GM23338 (cell line): Measurements from ENCODE around the gene RRP1. TPM values are rescaled to one million over a fixed set of nuclear protein-coding genes. Genes with fewer than 3 reads are reported as not detected.

Experiments
- ATAC-seq: fragments of 200-7000 bp; cut with Tn5 transposase; 3 replicates; pipeline ENCODE4 v1.9.1; 2020
- DNase-seq: peaks from one replicate; pipeline ENCODE4 v3.0.0-alpha.2; 2015; ENCODE audit warnings: low spot score
- H2AFZ ChIP-seq: fragments of 200-600 bp; sonication (generic); 2 replicates; pipeline ENCODE4 v1.8.0; 2016; ENCODE audit warnings: antibody characterized with exemption, mild to moderate bottlenecking, moderate library complexity
- H3F3A ChIP-seq: fragments of 200-600 bp; sonication (generic); replicated peaks from 2 replicates; pipeline ENCODE4 v1.8.0; 2017; ENCODE audit warnings: antibody characterized with exemption, mixed run types, low read depth
- H3K27ac ChIP-seq: fragments of 200-600 bp; sonication (generic); 2 replicates; pipeline ENCODE4 v1.6.1; 2016; ENCODE audit warnings: low read depth
- H3K27me3 ChIP-seq: fragments of 200-600 bp; sonication (generic); 2 replicates; pipeline ENCODE4 v1.8.0; 2016; ENCODE audit warnings: mild to moderate bottlenecking, mixed run types, moderate library complexity; ENCODE audit not compliant: insufficient read depth
- H3K36me3 ChIP-seq: fragments of 200-600 bp; sonication (generic); 2 replicates; pipeline ENCODE4 v1.8.0; 2016; ENCODE audit warnings: mild to moderate bottlenecking; ENCODE audit not compliant: insufficient read depth
- H3K4me1 ChIP-seq: fragments of 200-600 bp; sonication (generic); 2 replicates; pipeline ENCODE4 v1.8.0; 2016; ENCODE audit warnings: mild to moderate bottlenecking, moderate library complexity; ENCODE audit not compliant: insufficient read depth
- H3K4me2 ChIP-seq: fragments of 200-600 bp; sonication (generic); 2 replicates; pipeline ENCODE4 v1.7.1; 2017; ENCODE audit warnings: mixed run types
- H3K4me3 ChIP-seq: fragments of 200-600 bp; sonication (generic); 2 replicates; pipeline ENCODE4 v1.6.1; 2016; ENCODE audit warnings: mixed run types
- H3K79me2 ChIP-seq: fragments of 200-600 bp; sonication (generic); replicated peaks from 2 replicates; pipeline ENCODE4 v1.8.0; 2017; ENCODE audit warnings: mild to moderate bottlenecking; ENCODE audit not compliant: insufficient read depth
- H3K9me2 ChIP-seq: fragments of 200-600 bp; sonication (generic); 2 replicates; pipeline ENCODE4 v1.8.0; 2017; ENCODE audit not compliant: insufficient read depth
- H4K20me1 ChIP-seq: fragments of 200-600 bp; sonication (generic); replicated peaks from 2 replicates; pipeline ENCODE4 v1.8.0; 2017; ENCODE audit warnings: mild to moderate bottlenecking; ENCODE audit not compliant: insufficient read depth
- H3K27ac Mint-ChIP-seq: 2 replicates; pipeline ENCODE4 v1.8.0; 2020; ENCODE audit warnings: inconsistent platforms, mild to moderate bottlenecking, moderate library complexity, mixed read lengths
- H3K27me3 Mint-ChIP-seq: 3 replicates; pipeline ENCODE4 v1.8.0; 2022; ENCODE audit warnings: low read depth, mild to moderate bottlenecking, moderate library complexity, mixed read lengths, inconsistent platforms; ENCODE audit not compliant: insufficient read depth, poor library complexity
- H3K36me3 Mint-ChIP-seq: 3 replicates; pipeline ENCODE4 v1.8.0; 2021; ENCODE audit warnings: low read depth, mild to moderate bottlenecking, inconsistent platforms, moderate library complexity, mixed read lengths
- H3K4me1 Mint-ChIP-seq: 3 replicates; pipeline ENCODE4 v1.8.0; 2020; ENCODE audit warnings: mild to moderate bottlenecking, inconsistent platforms, mixed read lengths
- H3K4me3 Mint-ChIP-seq: 3 replicates; pipeline ENCODE4 v1.8.0; 2021; ENCODE audit warnings: moderate library complexity, mild to moderate bottlenecking, inconsistent platforms, mixed read lengths
- H3K9me3 Mint-ChIP-seq: 3 replicates; pipeline ENCODE4 v1.8.0; 2020; ENCODE audit warnings: moderate library complexity, mild to moderate bottlenecking, inconsistent platforms, mixed read lengths
- CREB1 ChIP-seq: fragments of 250-450 bp; sonication (Bioruptor Pico); IDR thresholded peaks from 2 replicates; pipeline ENCODE4 v1.5.0; 2020; ENCODE audit warnings: low read depth, mild to moderate bottlenecking, moderate library complexity
- CTCF ChIP-seq, 2 experiments: fragments of 200-600 bp in 1 of 2; sonication (generic) in 1 of 2; conservative IDR thresholded peaks; 2 replicates each; pipeline versions ENCODE4 v1.5.1 to v1.6.1; 2016 to 2017; ENCODE audit warnings: antibody characterized with exemption in 2 of 2, low read depth in 2 of 2, mild to moderate bottlenecking in 2 of 2, moderate library complexity in 1 of 2
- ETS1 ChIP-seq: IDR thresholded peaks from 2 replicates; pipeline ENCODE4 v1.6.1; 2016; ENCODE audit warnings: antibody characterized with exemption
- EZH2 ChIP-seq: fragments of 200-600 bp; sonication (generic); IDR thresholded peaks from one replicate; pipeline ENCODE4 v1.8.0; 2017; ENCODE audit warnings: antibody characterized with exemption, mild to moderate bottlenecking, low read depth; ENCODE audit not compliant: unreplicated experiment
- EZH2phosphoT487 ChIP-seq: fragments of 200-600 bp; sonication (generic); IDR thresholded peaks from one replicate; pipeline ENCODE4 v1.8.1; 2018; ENCODE audit warnings: antibody characterized with exemption; ENCODE audit not compliant: unreplicated experiment
- JUNB ChIP-seq: IDR thresholded peaks from one replicate; pipeline ENCODE4 v1.6.1; 2016; ENCODE audit warnings: antibody characterized with exemption; ENCODE audit not compliant: unreplicated experiment
- NANOG ChIP-seq: IDR thresholded peaks from 2 replicates; pipeline ENCODE4 v1.6.1; 2016; ENCODE audit warnings: antibody characterized with exemption, borderline replicate concordance
- POLR2AphosphoS5 ChIP-seq: IDR thresholded peaks from 2 replicates; pipeline ENCODE4 v1.6.1; 2016; ENCODE audit warnings: antibody characterized with exemption, low read depth
- REST ChIP-seq: IDR thresholded peaks from one replicate; pipeline ENCODE4 v1.6.1; 2018; ENCODE audit warnings: antibody characterized with exemption; ENCODE audit not compliant: unreplicated experiment
- STAT1 ChIP-seq: IDR thresholded peaks from one replicate; pipeline ENCODE4 v1.6.1; 2016; ENCODE audit warnings: antibody characterized with exemption; ENCODE audit not compliant: unreplicated experiment
- ZNF114 ChIP-seq: fragments of 250-450 bp; sonication (Bioruptor Pico); IDR thresholded peaks from 2 replicates; pipeline ENCODE4 v1.5.0; 2020; ENCODE audit warnings: mild to moderate bottlenecking, moderate library complexity
- ZNF331 ChIP-seq: fragments of 250-450 bp; sonication (Bioruptor Pico); IDR thresholded peaks from 2 replicates; pipeline ENCODE4 v1.5.0; 2020; ENCODE audit warnings: low read depth, mild to moderate bottlenecking, moderate library complexity
- ZNF462 ChIP-seq: fragments of 250-450 bp; sonication (Bioruptor Pico); IDR thresholded peaks from 2 replicates; pipeline ENCODE4 v1.5.0; 2020; ENCODE audit warnings: mild to moderate bottlenecking, moderate library complexity
- polyA plus RNA-seq: library from polyadenylated mRNA; unstranded; fragments of >200 nt; fragmentation: Nextera tagmentation; extraction: Ambion mirVana; gene quantifications from 2 replicates; pipeline ENCODE4 v1.2.1, GENCODE V29; 2016
- total RNA-seq: library from RNA; depleted of rRNA; stranded (reverse); fragments of >200 nt; shearing (Covaris generic); gene quantifications from 2 replicates; pipeline ENCODE4 v1.2.3, GENCODE V29; 2014

The RRP1 gene
- total and polyA plus RNA-seq, 2 experiments from 2014 or later: 36.5 to 63.5 TPM

- ATAC-seq (no peak), DNase-seq (no peak)
- H3K36me3 Mint-ChIP-seq: peaks cover 3% of the 10 kb centered on the region; the same call in 2 of the 3 replicates
- peaks cover 6% of the 10 kb centered on the region; the same call in 2 of the 3 replicates for H3K4me1 Mint-ChIP-seq
- TF ChIP-seq REST (no peak), EZH2 (no peak), ZNF331 (CRISPR knock-in tag) (no peak), EZH2phosphoT487 (no peak), ZNF462 (CRISPR knock-in tag) (no peak), JUNB (no peak), CTCF (conservative IDR thresholded peaks at IDR 0.05; ENCODE audit: low read depth in 2 of 2) (no peak), NANOG (no peak), POLR2AphosphoS5 (no peak), ZNF114 (no peak), ETS1 (no peak), CREB1 (CRISPR knock-in tag) (no peak), STAT1 (no peak)
- H3K27me3 Mint-ChIP-seq: peaks cover 9% of the 10 kb centered on the region
- H3K27ac Mint-ChIP-seq: no peak overlapping the region
- Histone ChIP-seq H3K4me1 (0 out of 2 replicates have a peak, but pooled peaks cover 5% of the 10 kb centered on the region), H3K27me3 (no peaks in the 10 kb centered on the region), H3K36me3 (no peaks in the 10 kb centered on the region), H4K20me1 (no peaks in the 10 kb centered on the region), H3K4me2 (no peak overlapping the region), H3K4me3 (no peak overlapping the region), H3K9me2 (no peaks in the 10 kb centered on the region), H3K79me2 (no peaks in the 10 kb centered on the region), H2AFZ (no peak overlapping the region), H3K27ac (no peak overlapping the region), H3F3A (no peaks in the 10 kb centered on the region)
- H3K4me3 Mint-ChIP-seq: no peak overlapping the region
- H3K9me3 Mint-ChIP-seq: peaks cover 3% of the 10 kb centered on the region; the same call in 2 of the 3 replicates
Measured at GRCh38 chr21:43829161-43829560, 39.8 kb downstream of the RRP1 start.
